HG03039 (cell line): ENCODE data around the gene DCXR.

Experiments used
- ATAC-seq: cut with Tn5 transposase; IDR thresholded peaks from one replicate; pipeline ENCODE4 v1.9.1; 2021; ENCODE audit warnings: mild to moderate bottlenecking, moderate library complexity; ENCODE audit not compliant: unreplicated experiment

The DCXR gene

DNA sequence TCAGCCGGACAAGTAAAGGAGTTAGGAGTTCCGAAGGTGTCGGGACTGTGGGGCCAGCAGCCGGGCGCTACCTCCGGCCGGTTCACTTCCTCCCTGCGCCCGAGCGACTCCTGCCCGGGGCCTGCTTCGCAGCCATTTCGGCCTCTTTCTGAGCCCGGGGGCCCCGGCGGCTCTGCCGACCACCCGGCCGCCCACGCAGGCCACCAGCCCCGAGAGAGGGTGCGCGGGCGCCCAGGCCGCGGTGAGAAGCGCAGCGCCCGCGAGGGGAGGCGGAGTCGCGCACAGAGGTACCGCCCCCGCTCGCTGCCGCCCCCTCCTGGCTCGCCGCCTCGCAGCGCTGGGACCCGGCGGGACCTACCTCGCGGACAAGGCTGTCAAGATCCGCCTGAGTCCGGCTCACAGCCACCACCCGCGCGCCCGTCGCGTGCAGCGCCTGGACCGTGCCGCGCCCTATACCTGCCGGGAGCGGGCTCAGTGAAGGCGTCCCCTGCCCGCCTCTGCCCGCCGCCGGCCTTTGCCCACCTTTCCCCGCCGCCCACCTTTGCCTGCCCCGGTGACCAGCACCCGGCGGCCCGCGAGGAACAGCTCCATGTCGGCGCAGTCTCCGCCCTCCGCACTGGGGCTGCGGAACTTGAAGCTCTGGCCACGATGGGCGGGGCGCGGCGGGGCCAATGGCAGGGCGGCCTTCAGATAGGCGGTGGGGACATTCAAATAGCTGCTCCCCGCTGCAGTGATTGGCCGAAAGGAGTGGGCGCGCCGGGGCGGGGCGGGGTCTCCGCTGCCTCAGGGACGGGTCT lies at the start of gene DCXR:
Gene DCXR (minus strand): TSS at position 606 of the 797 bp plus-strand sequence. CDS start 15 bp downstream, at position 591.
- ATAC-seq = peak; percentile 71

DNA sequence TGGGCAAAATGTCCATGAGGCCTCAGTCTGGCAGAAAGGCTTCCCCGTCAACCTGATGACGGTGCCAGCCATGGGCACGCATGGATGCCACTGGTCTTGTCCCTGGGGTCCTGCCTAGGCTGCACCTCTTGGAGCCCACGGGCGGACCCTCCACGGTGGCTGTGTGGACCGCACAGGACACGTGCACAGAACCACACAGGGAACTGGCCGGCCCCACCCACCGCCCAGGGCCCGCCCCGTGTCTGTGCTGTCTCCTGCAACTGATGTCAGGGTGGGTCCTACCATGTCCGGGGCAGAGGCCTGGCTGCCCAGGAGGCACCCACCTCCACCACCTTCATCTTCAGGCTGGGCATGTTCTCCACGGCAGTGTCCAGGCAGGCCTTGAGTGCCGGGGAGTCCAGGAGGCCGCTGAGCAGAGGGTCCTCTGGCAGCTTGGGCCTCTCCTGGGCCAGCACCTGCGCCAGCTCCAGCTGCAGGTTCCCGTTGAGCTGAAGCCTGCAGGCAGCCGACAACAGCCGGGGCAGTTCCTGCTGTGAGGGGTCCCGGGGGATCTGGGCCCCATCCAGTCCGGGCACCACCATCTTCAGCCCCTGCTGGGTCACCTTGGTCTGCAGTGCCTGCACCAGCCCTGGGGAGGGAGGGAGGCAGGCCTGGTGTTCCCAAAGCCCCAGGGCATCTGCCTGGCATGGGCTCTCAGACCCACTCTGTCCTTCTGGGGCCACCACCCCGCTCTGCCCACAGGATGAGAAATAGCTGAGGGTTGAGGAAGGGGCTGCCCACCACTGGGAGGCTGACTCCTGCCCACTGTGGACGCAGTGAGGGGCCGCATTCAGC lies 48.7 kb upstream of the DCXR start:
- ATAC-seq = no peak

DNA sequence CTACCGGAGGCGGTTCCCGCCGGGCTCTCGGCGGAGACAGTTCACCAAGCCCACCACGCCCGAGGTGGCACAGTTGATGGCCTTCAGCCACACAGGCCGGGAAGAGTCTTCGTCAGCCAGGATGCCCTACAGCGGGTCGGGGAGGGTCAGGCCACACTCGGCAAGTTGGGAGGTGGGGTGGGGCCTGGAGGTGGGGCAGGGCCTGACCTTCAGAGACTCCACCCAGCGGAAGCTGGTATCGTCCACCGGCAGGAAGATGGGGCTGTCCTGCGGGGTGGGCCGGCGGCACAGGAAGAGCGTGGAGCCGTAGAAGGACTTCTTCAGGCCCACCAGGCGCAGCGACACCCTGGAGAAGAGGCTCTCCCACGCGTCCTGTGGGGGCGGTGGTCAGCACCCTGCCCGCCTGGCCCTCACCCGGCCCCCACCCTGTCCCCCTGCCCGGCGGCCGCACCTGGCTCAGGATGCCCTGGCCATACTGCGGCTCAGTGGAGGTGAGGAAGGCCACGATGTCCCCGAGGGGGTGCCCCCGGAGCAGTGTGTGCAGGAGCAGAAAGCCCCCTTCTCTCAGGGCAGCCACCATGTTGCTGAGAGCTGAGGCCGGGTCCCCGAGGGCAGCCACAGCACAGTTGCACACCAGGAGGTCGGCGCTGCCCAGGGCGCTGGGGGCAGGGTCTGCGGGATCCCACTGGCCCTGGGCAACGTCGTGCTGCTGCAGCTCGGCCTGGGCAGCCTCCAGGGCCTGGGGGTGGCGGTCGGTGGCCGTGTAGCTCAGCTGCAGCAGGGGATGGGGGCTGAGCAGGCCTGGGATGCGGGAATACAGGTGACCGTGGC lies 47.7 kb upstream of the DCXR start:
- no peak for ATAC-seq

DNA sequence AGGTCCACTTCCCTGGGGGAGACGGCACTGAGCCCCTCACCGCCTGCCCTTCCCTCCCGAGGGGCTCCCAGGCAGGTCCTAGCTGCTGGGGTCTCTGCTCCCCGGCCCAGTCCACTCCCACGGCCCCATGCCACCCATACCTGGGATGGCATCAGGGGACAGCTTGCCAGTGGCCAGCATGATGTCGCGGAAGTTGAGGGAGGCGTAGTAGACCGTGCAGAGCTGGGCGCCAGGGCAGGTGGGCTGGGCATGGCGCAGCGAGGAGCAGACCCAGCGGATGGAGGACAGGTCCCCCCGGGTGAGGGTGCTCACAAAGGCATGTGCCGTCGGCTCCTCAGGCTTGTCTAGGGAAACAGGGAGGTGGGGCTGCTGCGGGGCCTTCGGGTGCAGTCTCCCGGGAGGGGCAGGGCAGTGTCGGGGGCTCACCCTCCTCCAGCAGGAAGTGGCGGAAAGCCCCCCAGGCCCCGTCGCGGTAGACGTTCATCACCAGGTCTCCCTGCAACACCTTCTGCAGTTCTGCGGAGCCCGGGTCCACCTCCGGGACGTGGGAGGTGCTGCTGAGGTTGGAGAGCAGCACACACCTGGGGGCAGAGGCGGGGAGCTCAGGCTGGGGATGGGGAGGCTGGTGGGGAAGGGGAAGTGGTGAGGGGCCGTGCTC lies 47.0 kb upstream of the DCXR start:
- no peak for ATAC-seq

DNA sequence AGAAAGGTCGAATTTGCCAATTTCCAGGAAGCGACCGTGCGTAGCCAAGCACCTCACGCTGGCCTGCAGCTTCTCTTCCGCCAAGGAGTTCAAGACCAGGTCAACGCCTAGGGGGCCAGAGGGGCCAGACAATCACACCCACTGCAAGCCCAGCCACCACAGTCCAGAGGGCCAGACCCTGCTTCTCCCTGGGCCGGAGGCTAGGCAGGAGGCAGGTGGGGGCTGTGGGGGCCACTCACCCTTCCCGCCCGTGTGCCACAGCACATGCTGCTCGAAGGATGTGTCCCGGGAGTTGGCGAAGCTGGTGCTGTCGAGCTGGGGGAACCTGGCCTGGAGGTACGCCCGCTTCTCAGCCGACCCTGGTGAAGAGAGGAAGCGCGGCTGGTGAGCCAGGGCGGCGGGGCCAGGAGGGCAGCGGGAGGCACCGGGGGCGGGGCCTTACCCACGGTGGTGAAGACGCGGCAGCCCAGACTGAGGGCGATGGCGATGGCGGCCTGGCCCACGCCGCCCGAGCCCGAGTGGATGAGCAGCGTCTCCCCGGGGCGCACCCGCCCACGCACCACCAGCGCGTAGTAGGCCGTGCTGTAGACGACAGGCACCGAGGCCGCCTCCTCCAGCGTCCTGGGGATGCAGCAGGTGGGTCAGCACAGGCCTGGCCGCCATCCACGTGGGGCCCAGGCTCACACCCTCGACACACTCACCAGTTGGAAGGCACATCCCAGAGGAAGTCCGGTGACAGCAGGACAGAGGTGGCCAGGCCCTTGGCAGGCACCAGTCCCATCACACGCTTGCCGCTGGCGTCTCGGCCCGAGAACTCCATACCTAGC lies 46.2 kb upstream of the DCXR start:
- no peak for ATAC-seq

DNA sequence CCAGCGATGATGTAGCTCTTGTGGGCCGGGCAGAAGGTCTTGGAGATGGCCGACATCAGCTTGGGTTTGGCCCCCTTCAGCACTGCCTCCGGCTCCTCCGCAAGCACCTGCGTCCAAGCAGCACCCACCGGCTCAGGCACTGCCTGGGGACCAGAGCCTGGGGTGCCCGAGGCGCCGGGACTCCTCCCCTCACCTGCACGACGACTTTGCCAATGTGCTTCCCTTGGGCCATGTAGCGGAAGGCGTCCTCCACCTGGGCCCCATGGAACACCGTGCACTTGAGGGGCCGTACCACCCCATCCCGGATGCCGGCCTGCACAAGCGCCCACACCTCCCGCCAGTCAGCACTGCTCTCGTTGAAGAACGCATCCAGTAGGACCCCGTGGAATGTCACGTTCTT lies 45.5 kb upstream of the DCXR start:
- no peak for ATAC-seq

DNA sequence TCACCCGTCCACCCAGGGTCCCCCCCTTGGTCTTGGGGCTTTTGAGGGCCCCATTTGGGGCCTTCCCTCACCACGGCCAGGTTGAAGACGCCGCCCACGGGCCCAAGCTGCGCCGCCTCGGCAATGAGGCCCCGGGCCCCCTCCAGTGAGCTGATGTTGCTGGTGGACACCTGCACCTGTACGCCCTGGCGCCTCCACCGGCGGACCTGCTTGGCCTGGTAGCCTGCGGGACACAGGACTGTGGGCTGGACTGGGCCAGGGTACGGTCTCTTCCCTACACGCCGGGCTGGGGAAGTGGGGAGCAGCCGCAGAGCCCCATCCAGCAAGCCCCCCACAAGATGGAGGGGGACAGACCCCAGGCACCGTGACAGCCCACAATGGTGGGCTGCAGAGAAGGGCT lies 45.0 kb upstream of the DCXR start:
- ATAC-seq = no peak

DNA sequence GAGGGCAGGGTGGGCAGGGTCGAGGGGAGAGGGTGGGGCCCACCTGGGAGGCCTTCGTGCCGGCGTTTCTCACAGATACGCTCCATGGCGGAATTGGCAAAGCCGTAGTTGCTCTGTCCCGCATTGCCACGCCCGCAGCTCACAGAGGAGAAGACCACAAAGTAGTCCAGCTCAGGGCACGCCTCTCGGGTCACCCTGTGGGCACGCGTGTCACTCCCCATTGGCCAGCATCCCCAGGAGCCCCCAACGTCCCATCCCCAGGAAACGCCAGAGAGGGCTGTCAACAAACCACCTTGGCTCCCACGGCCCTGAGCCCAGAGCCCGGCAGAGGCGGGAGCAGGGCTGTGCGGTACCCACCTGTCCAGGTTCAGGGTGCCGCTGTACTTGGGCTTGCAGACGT lies 44.5 kb upstream of the DCXR start:
- ATAC-seq = no peak

DNA sequence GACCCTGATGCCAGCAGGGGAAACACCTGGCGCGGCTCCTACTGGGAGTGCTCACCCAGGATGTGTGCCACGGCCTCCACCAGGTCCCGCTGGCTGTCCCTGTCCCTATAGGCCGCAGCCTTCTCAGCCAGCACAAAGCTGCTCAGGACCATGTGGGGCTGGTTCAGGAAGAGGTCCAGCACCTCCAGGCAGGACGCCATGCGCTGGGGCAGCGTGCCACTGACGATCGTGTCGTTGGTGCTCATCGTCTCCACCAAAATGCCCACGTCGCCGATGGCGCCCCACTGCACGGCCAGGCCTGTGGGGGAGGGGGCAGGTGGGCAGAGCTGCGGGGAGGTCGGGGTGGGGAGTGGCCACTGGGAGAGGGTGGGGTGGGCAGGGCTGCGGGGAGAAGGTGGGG lies 44.0 kb upstream of the DCXR start:
- no peak for ATAC-seq

DNA sequence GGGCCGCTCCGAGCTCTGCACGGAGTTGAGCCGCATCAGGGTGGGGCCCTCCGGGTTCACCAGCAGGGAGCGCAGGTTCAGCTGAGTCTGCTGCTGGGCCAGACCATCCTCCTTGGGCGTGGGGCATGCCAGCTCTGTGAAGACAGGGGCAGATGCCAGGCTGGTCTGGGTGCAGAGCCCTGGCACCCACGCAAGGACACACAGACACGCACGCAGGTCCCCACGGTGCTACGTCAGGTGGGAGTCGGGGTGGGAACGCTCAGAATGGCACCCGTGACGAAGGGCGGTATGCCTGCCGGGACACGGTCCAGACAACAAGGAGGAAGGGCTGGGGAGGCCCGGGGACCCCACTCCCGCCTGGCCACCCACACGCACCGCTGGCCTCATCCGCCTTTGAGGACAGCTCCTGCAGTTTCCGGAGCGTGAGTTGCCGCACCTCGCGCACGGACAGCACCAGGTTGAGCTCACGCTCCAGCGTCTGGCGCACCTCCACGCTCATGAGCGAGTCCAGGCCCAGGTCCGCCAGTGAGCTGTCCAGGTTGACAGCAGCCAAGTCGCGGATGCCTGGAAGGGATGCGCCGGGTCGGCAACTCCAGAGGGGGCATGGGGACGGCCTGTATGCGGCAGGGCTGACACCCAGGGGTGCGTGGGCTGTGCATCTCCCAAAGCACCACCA lies 43.4 kb upstream of the DCXR start:
- ATAC-seq = no peak

DNA sequence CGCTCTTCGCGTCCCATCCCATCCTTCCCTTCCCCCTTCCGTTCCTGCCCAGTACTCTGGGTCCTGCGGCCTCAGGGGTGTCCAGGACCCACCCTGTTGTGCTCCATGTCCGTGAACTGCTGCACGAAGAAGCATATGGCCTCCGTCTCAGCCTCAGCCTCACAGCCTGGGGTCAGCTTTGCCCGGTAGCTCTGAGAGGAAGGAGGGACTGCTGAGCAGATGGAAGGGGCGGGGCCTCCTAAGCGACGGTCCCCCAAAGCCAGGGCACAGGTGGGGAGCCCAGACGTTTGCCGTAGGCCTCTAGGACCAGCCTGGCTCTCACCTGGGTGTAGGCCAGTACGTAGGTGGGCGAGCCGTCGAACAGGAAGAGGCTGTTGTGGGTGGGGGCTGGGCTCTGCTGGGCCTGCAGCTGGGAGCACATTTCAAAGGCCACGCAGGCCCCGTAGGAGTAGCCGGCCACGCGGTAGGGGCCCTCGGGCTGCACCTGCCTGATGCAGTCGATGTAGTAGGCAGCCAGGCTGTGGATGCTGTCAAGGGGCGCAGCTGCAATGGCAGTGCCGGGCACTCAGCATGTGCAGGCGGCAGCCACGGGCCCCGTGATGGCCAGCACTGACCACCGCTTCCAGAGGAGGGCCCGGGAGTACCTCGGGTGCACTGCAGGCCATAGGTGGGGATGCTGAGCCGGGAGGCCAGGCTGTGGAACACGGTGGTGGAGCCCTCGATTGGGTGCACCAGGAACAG lies 42.7 kb upstream of the DCXR start:
- ATAC-seq = no peak

DNA sequence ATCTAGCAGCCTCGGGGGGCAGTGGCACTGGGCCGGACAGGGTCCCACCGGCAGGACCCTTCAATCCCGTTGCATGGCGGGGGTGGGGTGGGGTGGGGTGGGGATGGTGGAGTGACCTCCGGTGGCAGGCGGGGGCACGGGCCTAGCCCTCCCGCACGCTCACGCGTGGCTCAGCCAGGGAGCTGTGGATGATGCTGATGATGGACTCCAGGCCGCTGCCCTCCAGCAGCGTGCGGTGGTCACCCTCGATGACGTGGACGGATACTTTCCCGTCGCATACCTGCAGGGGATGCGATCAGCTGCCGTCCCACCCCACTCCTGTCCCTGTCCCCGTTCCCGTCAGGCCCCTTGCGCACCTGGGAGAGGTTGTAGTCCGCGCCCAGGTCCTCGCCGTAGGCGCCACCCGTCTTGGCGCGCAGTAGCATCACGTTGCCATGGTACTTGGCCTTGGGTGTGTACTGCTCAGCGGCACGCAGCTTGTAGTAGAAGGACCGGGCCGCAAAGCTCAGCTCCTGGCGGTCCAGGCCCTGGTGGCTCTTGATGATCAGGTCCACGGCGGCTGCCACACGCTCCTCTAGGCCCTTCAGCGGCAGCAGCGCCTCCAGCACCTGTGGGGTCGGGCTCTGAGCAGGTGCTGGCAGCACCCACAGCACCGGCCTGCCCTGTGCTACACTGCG lies 41.6 kb upstream of the DCXR start:
- ATAC-seq = no peak

DNA sequence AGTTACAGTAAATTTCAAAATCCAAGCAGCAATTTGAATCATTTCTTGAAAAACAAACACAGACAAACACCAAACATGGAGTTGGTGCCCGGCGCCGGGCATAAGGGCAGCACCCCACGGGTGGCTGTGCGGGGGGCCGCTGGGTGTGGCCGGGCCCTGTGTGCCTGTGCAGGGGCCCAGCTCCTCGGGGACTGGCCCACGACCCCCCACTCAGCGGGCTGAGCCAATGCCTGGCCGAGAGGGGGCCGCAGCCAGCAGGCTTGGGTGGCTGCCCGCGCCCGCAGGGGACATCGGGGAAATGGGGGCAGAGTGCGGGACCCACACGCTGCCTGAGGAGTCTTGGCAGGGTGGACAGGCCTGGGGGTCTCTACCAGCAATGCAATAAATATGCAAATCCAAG lies 40.9 kb upstream of the DCXR start:
- ATAC-seq = no peak

DNA sequence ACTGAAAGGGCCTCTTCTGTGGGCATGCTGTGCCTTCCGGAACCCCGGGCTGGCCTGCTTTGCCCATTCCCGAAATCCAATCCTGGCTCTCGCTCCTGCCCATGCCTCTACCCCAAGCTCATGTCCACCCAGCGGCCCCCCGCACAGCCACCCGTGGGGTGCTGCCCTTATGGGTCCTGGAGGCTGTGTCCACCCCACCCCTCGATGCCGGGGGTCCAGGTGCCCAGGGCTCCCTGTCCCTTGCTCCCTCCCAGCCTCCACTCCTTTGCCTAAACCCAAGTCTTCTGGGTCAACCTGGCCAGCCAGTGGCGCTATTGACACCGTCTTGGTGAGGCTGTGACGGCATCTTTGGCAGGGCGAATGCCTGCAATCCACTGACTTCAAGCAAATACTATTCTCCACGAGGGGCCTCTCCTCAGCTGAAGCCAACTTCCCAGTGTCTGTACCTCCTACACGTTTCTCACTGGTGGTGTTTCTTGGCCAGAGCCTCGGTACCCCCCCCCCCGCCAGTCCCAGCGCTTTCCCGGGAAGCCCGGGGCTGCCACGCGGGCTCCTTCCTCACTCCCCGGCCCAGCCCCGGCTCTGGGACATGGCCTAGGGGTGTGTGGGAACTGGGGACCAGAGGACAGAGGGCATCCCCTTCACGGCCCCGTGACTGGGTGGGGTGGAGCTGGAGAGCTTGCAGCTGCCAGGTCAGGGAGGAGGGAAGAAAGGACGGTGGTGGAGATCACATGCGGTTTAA lies 40.3 kb upstream of the DCXR start:
- no peak for ATAC-seq

DNA sequence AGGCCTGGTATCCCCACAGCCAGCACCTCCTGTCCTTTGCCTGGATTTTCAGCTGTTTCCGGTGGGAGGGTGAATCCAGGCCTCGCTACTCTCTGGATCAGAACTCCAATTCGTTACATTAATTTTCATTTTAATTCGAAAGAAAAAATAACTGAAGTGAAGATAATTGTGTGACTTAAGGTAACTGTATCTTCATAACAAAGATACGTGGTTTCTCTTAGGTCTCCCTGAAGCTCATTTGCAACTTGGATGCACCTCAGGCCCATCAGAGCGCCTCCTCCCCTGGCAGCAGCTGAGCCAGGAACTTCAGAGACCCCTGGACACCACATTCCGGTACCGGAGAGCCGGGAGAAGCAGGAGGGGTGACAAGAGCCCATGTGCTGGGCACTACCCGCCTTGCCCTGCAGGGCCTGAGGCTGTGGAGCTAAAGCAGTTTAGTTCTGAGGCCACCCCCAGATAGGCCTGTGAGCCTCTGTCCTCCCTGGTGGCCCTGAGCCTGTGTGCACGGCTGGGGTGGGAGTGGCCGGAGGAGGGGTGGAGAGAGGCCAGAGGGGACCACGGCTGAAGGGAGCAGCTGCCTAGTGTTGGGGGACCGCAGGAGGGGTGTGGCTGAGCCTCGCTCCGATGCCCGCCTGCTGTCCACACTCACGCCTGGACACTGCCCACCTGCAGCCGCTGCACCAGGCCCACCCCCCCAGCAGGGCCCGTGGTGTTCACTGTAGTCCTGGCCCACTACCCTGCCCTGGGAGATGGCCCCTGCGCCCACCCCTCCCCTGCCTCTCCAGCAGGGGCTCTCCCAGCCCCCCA lies 39.5 kb upstream of the DCXR start:
- ATAC-seq = no peak

DNA sequence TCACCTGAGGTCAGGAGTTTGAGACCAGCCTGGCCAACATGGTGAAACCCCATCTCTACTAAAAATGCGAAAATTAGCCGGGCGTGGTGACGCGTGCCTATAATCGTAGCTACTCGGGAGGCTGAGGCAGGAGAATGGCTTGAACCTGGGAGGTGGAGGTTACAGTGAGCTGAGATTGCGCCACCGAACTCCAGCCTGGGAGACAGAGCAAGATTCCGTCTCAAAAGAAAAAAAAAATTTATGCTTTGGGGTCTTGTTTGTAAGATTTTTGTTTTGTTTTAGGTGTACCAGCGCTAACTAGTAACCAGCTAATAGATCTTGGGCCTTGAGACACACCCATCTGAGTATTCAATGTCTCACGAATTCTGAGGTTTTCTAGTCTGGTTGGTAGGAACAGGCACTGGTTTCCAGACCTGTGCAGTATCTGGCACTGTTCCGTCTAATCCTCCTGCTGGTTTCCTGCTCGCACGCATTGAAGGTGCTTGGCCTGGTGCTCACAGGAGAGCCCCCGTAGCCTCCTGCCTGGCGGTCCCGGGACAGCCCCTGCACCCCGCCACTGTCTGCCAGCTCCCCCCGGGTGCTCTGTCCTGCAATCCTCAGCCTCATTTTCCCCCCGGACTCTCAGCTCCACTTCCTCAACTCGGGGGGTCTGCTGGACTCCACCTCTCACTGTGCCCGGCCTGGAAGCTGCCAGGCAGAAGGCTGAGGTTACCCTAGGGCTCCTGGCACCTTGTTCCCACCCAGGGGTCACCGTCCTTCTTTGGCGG lies 38.7 kb upstream of the DCXR start:
- no peak for ATAC-seq
